A549 treated with Mapracorat at 1 μM for 4 hours (cell line): ENCODE measurements around the gene CREBL2. TPM values are rescaled to one million over a fixed set of nuclear protein-coding genes. Genes with fewer than 3 reads are reported as not detected.

Source experiments
- total RNA-seq: library from RNA; stranded (reverse); fragments of 200-300 nt; extraction: Qiagen RNA extraction; gene quantifications from 5 replicates; pipeline ENCODE4 v1.2.3, GENCODE V29; 2022

Gene CREBL2
- total RNA-seq: 17.3 to 19.8 TPM (median 19.1 TPM) in 5 replicates

GRCh38 chr12:12611512-12612306, at the start of gene CREBL2:
Gene CREBL2 (plus strand): TSS chr12:12611876. CDS start chr12:12612173, 297 bp downstream.

GRCh38 chr12:12562585-12563261, 49.0 kb upstream of the CREBL2 start, which contains the start of gene DUSP16:
Gene DUSP16 (minus strand): TSS chr12:12562863. CDS start chr12:12521098, 41,765 bp downstream.

Other genes with a start within 250 kb of the CREBL2 start
- 7.9 to 10.7 TPM (median 8.8 TPM) in 5 replicates for gene DUSP16, start 49.0 kb upstream of the CREBL2 start, total RNA-seq
- gene GPR19, start 84.3 kb downstream of the CREBL2 start, total RNA-seq: 0.70 to 1.3 TPM (median 0.88 TPM) in 5 replicates
- 14.1 to 18.9 TPM (median 17.4 TPM) in 5 replicates for gene CDKN1B, start 105.5 kb downstream of the CREBL2 start, total RNA-seq
- gene APOLD1, start 173.8 kb downstream of the CREBL2 start, total RNA-seq: 0.14 to 0.44 TPM (median 0.22 TPM) in 5 replicates
- 75.1 to 94.9 TPM (median 79.8 TPM) in 5 replicates for gene DDX47, start 201.5 kb downstream of the CREBL2 start, total RNA-seq